NCI-H2171 (cell line): ENCODE measurements around the gene TPI1.
"Not testable (repeated sequence)": the region's sequence is repeated elsewhere in the genome, so short reads cannot be mapped to it uniquely, and the experiment has no call there.

ENCODE experiments used
- DNase-seq: peaks from one replicate; lab custom pipeline; 2025; lab: John Stamatoyannopoulos, UW

Gene TPI1

GRCh38 chr12:6869049-6870021 is 2.0 kb downstream of the TPI1 start:
- DNase-seq, result peak; percentile 98

DNA sequence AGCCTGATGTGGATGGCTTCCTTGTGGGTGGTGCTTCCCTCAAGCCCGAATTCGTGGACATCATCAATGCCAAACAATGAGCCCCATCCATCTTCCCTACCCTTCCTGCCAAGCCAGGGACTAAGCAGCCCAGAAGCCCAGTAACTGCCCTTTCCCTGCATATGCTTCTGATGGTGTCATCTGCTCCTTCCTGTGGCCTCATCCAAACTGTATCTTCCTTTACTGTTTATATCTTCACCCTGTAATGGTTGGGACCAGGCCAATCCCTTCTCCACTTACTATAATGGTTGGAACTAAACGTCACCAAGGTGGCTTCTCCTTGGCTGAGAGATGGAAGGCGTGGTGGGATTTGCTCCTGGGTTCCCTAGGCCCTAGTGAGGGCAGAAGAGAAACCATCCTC is 3.0 kb downstream of the TPI1 start:
- not testable (repeated sequence) for DNase-seq

DNA sequence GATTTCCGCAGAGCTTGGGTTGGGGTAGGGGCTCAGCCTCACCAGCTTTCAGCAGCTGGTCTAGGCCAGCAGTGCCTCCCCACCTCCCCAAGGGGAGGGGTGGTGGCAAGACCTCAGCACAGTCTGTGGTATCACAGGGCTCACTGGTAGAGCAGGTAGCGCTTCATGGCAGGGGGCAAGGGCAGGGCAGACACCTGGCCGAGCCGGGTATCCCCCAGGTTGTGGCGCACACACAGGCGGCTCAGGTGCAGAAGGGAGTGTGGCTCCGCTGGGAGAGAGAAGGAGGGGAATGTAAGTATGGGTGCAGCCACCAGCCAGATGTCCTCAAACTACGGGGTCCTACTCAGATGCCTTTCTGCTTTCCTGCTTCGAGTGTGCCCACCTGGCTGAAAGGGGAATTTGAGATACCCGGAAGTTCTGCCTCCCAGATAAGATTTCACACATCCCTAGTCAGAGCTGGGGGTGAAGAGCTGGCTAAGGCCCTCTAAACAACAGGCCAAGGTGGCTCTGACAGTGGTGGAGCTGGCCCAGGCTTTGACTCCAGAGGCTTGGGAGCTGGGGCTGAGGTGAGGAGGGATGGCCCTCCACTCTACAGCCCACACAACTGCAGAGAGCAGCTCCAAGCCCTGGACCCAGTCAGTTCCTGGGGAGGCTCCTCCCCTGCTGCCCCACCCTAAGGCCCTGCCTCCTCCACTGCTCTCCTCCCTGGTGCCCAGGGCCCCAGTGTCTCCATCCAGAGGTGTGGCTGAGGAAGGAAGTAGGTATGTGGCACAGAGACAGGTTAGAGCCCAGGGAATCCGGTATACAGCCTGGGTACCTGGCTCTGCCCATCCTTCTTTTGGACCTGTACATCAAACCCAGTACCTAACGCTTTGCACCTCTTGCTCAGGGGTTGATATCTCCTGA is 4.0 kb downstream of the TPI1 start:
- peak; percentile 91 for DNase-seq

- DNase-seq, result peak; percentile 100
Observed at GRCh38 chr12:6872073-6873048, 5.0 kb downstream of the TPI1 start.

DNA sequence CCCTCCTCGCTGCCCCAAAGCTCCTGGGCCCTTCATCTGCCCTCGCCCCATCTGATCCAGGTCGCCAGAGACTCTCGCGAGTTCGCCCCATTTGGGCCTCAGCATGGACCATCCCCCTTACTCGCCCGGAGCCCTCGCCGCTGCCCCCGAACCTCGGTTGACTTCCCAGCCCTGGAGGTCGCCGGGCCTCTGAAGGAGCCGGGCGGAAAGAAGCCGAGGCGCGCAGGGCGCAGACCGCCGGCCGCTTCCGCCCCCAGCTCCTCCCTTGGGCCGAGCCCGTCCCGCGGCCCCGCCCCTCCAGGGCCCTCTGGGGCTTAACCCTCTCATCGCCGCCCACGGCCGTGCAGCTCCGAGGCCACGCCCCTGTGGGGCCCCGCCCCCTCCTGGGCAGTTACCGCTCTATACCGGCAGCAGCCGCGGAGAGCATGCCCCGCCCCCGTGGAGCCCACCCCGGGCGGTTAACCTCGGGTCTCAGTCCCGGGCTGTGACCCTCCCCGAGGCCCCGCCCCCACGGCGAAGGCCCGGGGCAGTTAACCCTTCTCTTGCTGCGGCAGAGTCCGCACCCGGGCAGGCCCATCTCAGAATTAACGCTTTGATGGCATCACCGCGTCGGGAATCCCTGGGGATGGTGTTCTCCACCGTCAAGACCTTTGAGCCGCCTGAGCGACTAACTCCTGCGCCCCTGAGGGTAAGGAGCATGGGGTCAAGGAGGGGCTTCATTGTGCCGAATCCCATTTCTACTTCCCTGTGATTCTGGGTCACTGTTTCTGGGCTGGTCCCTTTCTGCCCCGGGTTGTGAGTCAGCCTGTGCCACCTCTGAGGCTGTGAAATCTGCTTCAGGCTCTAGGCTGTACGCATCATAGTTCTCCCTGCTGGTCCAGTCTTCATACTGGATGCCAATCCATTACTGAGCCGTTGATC is 6.0 kb downstream of the TPI1 start, which contains the start of gene SPSB2:
SPSB2 (minus strand) TSS at position 210 of the 921 bp plus-strand sequence. CDS start 402 bp downstream, outside the sequence.
- DNase-seq, result peak; percentile 100

- DNase-seq, result not testable (repeated sequence)
Observed at GRCh38 chr12:6874015-6874368, 6.7 kb downstream of the TPI1 start.

DNA sequence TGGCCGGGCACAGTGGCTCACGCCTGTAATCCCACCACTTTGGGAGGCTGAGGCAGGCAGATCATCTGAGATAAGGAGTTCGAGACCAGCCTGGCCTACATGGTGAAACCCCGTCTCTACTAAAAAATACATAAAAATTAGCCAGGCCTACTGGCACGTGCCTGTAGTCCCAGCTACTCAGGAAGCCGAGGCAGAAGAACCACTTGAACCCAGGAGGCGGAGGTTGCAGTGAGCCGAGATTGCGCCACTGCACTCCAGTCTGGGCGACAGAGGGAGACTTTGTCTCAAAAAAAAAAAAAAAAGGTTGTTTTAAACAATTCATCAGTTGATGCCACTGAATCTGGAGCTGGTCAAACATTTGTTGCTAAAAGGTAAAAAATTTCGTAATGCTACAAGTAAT is 12.5 kb downstream of the TPI1 start:
- DNase-seq, result not testable (repeated sequence)

- DNase-seq, result no peak
Observed at GRCh38 chr12:6883252-6883651, 15.9 kb downstream of the TPI1 start.

DNA sequence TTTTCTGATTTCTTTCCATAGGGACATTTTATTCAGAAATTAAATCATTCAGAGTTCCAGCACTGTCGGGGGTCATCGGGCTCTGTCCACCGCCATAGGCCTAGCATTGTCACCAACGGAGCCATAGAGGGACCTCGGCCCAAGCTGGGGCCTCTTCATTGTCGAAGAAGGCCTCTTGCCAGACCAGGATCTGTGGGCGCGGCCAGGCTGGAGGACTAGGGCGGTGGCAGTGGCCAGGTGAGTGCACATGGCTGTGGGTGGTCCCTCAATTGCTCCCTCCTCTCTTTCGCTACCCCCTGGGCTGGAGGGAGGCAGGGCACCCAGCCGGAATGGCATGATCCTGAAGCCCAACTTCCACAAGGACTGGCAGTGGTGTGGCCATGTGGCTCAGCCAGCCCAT is 16.4 kb downstream of the TPI1 start:
- no peak for DNase-seq

DNA sequence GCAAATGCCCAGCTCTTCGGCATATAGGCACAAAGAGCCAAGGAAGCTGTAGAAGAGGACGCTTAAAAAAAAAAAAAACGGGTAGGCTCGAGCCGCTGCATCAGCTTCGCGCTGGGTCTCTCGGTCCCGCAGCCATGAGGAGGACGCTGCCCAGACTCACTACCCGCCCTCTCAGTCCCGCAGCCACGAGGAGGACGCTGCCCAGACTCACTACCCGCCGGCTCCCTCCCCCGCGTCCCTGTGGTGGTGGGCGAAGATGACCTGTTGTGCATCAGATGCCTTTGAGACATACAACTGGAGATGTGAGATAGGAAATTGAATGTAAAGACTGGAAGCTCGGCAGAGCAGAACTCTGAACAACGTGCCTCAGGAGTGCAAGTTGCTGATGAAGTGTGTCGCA is 17.2 kb downstream of the TPI1 start:
- no peak for DNase-seq

DNA sequence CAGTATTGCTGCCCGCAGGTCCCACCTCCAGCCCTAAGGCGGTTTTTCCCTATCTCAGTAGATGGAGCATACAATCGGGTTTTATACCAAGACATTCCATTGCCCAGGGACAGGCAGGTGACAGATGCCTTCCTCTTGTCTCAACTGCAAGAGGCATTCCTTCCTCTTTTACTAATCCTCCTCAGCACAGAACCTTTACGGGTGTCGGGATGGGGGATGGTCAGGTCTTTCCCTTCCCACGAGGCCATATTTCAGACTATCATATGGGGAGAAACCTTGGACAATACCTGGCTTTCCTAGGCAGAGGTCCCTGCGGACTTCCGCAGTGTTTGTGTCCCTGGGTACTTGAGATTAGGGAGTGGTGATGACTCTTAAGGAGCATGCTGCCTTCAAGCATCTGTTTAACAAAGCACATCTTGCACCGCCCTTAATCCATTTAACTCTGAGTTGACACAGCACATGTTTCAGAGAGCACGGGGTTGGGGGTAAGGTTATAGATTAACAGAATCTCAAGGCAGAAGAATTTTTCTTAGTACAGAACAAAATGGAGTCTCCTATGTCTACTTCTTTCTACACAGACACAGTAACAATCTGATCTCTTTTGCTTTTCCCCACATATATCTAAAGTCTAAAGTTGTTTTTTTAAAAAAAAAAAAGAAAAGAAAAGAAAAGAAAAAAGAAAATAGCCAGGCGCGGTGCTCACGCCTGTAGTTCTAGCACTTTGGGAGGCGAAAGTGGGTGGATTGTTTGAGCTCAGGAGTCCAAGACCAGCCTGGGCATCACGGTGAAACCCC is 19.1 kb downstream of the TPI1 start:
- DNase-seq, result not testable (repeated sequence)

GRCh38 chr12:6887460-6887859 is 20.1 kb downstream of the TPI1 start:
- no peak for DNase-seq

- no peak for DNase-seq
Observed at GRCh38 chr12:6888360-6888759, 21.0 kb downstream of the TPI1 start.

- DNase-seq, result not testable (repeated sequence)
Observed at GRCh38 chr12:6888794-6889193, 21.5 kb downstream of the TPI1 start.

DNA sequence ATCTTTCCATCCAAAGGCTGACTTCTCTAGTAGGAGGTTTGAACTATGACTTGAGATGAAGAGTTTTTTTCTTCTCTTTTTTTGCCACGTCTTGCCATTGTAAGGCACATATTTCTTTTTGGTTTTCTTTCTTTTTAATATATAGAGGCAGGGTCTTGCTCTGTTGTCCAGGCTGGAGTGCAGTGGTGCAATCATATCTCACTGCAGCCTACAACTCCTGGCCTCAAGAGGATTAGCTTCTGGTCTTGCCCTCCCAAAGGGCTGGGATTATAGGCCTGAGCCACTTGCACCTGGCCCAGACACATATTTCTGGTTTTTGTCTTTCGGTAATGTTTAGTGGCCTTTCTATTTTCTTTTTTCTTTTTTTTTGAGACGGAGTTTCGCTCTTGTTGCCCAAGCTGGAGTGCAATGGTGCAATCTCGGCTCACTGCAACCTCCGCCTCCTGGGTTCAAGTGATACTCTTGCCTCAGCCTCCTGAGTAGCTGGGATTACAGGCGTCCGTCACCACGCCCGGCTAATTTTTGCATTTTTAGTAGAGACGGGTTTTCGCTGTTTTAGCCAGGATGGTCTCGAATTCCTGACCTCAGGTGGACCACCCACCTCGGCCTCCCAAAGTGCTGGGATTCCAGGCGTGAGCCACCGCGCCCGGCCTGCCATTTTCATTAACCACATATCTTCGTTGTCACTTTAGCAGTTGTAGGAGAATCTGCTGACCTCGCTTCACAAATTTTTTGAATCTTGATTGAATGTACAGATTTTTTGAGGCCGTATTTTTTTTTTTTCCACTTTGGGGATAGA is 22.6 kb downstream of the TPI1 start:
- not testable (repeated sequence) for DNase-seq

DNA sequence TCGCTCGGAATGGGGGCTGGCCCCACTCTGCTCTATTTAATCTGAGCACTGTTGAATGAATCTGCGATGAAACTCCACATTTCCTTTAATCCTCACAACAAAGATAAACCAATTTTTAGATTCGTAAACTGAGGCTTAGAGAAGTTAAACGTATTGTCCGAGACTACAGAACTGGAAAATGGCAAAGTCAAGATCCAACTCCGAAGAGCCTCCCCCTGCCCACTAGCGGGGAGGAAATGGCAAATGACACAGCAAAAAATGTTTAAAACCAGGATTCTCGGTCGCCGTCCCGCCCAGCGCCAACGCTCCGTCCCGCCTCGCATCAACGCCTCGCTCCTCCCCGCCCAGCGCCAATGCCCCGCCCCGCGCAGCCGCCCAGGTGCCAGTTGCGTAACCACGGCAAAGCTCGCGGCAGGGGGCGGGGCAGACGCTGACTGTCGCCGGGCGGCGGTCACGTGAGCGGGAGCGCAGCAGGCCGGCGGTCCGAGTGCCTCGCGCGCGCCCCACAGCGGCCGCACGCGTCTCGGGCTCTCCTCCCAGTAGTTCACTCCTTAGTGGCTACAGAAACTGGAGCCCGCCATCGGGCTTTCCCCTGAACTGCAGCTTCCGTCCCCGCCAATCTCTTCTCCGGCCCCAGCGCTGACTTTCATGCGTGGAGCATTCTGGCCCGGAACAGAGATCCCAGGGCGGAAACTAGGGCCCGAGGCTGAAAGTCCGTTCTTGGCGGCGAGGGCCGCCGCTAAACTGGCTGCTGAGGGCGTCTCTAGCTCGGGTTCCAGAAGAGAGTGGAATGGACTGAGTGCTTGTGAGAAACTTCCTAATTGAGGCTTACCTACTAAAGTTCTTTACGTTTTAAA is 23.7 kb downstream of the TPI1 start:
- peak; percentile 100 for DNase-seq

GRCh38 chr12:6891646-6892001 is 24.3 kb downstream of the TPI1 start:
- peak; percentile 81 for DNase-seq

GRCh38 chr12:6892683-6893082 is 25.4 kb downstream of the TPI1 start:
- not testable (repeated sequence) for DNase-seq
